Hematopoietic multipotent progenitor cell treated with erythropoietin and hydrocortisone succinate and interleukin-3 and kit ligand, for 8 days (in vitro differentiated cells): ENCODE data around the gene ABCA12.

Source experiments
- DNase-seq: peaks from one replicate; pipeline ENCODE4 v3.0.0-alpha.2; 2015

ABCA12 gene

GRCh38 chr2:214902286-214902685, 236.1 kb downstream of the ABCA12 start:
- DNase-seq: no peak

- DNase-seq: no peak
Measured at GRCh38 chr2:214899751-214900150, 238.7 kb downstream of the ABCA12 start.

- no peak for DNase-seq
Measured at GRCh38 chr2:214896274-214896673, 242.2 kb downstream of the ABCA12 start.

DNA sequence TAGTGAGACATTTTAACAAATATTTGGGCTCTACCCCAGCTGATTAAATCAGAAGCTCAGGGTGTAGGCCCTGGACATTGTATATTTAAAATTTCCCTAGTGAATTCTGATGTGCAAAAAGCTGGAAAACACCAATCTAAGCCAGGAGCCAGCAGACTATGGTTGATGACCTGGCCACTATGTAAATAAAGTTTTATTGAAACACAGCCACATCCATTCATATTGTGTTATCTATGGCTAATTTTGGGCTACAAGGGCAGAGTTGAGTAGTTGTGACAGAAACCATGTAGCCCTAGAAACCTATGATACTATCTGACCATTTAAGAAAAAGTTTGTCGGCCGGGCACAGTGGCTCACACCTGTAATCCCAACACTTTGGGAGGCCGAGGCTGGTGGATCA, 243.0 kb downstream of the ABCA12 start:
- no peak for DNase-seq

DNA sequence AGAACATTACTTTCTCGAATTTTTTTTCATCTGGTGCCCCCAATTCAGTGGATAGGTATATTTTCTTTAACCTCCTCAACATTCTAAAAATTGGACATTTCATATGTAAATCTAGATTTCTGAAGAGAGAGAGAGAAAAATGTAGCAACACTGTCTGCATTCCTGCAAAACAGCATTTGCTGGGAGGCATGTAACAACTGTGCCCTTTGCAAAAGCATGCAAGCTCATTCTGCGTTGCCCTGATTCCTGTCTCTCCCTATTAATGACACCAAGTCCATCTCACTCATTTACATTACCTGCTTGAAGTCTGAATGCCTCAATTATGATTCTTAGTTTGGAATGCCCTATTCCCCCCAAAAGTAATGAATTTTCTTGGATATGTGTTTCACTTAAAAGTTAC, 249.1 kb downstream of the ABCA12 start:
- DNase-seq: no peak

- no peak for DNase-seq
Measured at GRCh38 chr2:214881647-214882202, 256.7 kb downstream of the ABCA12 start.
